ENCODE measurements around the gene SHPK. TPM values are rescaled to one million over a fixed set of nuclear protein-coding genes. Genes with fewer than 3 reads are reported as not detected.

The SHPK gene
- total and polyA plus RNA-seq, 2 of the 4 experiments (the other 2 are of a cell fraction) = 11.1 to 14.3 TPM

DNA sequence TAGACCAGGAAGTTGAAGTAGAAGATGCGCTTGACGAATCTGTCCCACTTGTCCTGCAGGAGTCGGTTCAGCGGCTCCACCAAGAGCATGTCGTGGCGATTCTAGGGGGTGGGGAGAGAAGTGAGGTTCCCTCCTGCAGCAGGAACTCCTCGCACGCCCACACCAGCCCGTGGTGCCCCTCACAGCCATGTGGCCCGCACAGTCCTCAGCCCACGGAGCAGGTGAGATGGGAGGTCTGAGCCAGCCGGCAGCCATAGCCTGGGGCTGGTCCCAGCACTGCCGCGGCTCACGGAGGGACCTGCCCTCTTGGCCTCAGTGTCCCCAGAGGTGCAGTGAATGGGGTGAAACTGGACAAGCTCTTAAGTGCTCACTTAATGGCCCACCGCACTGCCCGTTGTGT, 50.2 kb downstream of the SHPK start:
- POLR2A ChIA-PET (ENCODE audit: unreplicated experiment) = no interaction called here
- CTCF ChIA-PET = no interaction called here
- DNase-seq = no peak

More for the DNA sequence above, 50.2 kb downstream of the SHPK start:
- H2BK120ac ChIP-seq (ENCODE audit: low read depth, low read length) = no peak overlapping the region
- H3K4me3 ChIP-seq (ENCODE audit: insufficient read depth, low read depth, low read length) = no peak overlapping the region
- no peak overlapping the region for H3K14ac ChIP-seq (replicated peaks; ENCODE audit: low read depth, low read length)
- no peaks in the 10 kb centered on the region for H4K20me1 ChIP-seq (ENCODE audit: insufficient read depth, low read length)
- no peak overlapping the region for H2BK15ac ChIP-seq (ENCODE audit: low read depth, low read length)
- no peak for ATAC-seq (ENCODE audit: low read depth)
- no peak overlapping the region for H4K8ac ChIP-seq (ENCODE audit: low read depth in 2 of 2, low read length in 2 of 2)
- H3K9me1 ChIP-seq (ENCODE audit: insufficient read depth, low read length) = no peaks in the 10 kb centered on the region
- H2AFZ ChIP-seq (replicated peaks; ENCODE audit: low read length, poor library complexity) = peak overlapping the region; percentile 11
- H4K91ac ChIP-seq (ENCODE audit: insufficient read depth, low read depth, low read length) = no peak overlapping the region
- H3K9ac ChIP-seq (ENCODE audit: low read depth, low read length) = no peak overlapping the region
- no peak overlapping the region for H3K23ac ChIP-seq (ENCODE audit: low read depth, low read length)
- no peaks in the 10 kb centered on the region for H3K79me1 ChIP-seq (ENCODE audit: low read depth in 1 of 2, low read length in 2 of 2)
- dilution Hi-C loops (cut with HindIII; ENCODE audit: low sequenced_read_pairs, unreplicated experiment) = no loop called here
- no peaks in the 10 kb centered on the region for H3K27me3 ChIP-seq (ENCODE audit: control insufficient read depth, insufficient read depth, low read length)
- H3K9me3 ChIP-seq (ENCODE audit: control insufficient read depth, insufficient read depth, low read length) = no peaks in the 10 kb centered on the region
- H3K4ac ChIP-seq (ENCODE audit: low read depth, low read length) = no peak overlapping the region
- no peak overlapping the region for H3K18ac ChIP-seq (ENCODE audit: low read depth, low read length)
- no peak for TF ChIP-seq NFE2L2 (IDR thresholded peaks at IDR 0.05; ENCODE audit: low read depth, low read length)
- TF ChIP-seq, protein P1, sequence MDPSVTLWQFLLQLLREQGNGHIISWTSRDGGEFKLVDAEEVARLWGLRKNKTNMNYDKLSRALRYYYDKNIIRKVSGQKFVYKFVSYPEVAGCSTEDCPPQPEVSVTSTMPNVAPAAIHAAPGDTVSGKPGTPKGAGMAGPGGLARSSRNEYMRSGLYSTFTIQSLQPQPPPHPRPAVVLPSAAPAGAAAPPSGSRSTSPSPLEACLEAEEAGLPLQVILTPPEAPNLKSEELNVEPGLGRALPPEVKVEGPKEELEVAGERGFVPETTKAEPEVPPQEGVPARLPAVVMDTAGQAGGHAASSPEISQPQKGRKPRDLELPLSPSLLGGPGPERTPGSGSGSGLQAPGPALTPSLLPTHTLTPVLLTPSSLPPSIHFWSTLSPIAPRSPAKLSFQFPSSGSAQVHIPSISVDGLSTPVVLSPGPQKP (IDR thresholded peaks at IDR 0.05; ENCODE audit: borderline replicate concordance, low read depth, low read length) = no peak
- no peak for TF ChIP-seq CHD1 (IDR thresholded peaks at IDR 0.05; ENCODE audit: low read depth, low read length)
- no peak for TF ChIP-seq MXI1 (IDR thresholded peaks at IDR 0.05; ENCODE audit: borderline replicate concordance, low read depth, low read length)
- TF ChIP-seq BHLHE40 (IDR thresholded peaks at IDR 0.05; ENCODE audit: low read depth, low read length) = no peak
- TF ChIP-seq CEBPB (IDR thresholded peaks at IDR 0.05; ENCODE audit: low read depth, low read length) = no peak
- no peak for TF ChIP-seq MAFK (IDR thresholded peaks at IDR 0.05; ENCODE audit: low read depth, low read length)
- TF ChIP-seq, protein P2, sequence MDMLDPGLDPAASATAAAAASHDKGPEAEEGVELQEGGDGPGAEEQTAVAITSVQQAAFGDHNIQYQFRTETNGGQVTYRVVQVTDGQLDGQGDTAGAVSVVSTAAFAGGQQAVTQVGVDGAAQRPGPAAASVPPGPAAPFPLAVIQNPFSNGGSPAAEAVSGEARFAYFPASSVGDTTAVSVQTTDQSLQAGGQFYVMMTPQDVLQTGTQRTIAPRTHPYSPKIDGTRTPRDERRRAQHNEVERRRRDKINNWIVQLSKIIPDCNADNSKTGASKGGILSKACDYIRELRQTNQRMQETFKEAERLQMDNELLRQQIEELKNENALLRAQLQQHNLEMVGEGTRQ (IDR thresholded peaks at IDR 0.05; ENCODE audit: low read depth, low read length) = no peak
- no peak for TF ChIP-seq FOS (IDR thresholded peaks at IDR 0.05; ENCODE audit: low read depth, low read length)
- no peak for TF ChIP-seq RAD21 (IDR thresholded peaks at IDR 0.05; ENCODE audit: low read length)
- TF ChIP-seq SMC3 (IDR thresholded peaks at IDR 0.05; ENCODE audit: low read depth, low read length) = no peak
- TF ChIP-seq RCOR1 (IDR thresholded peaks at IDR 0.05; ENCODE audit: insufficient replicate concordance, low read length) = no peak
- no peak for TF ChIP-seq MAZ (IDR thresholded peaks at IDR 0.05; ENCODE audit: borderline replicate concordance, low read depth, low read length)
- TF ChIP-seq POLR2A (IDR thresholded peaks at IDR 0.05; ENCODE audit: low read depth, low read length) = no peak
- TF ChIP-seq, protein P3, sequence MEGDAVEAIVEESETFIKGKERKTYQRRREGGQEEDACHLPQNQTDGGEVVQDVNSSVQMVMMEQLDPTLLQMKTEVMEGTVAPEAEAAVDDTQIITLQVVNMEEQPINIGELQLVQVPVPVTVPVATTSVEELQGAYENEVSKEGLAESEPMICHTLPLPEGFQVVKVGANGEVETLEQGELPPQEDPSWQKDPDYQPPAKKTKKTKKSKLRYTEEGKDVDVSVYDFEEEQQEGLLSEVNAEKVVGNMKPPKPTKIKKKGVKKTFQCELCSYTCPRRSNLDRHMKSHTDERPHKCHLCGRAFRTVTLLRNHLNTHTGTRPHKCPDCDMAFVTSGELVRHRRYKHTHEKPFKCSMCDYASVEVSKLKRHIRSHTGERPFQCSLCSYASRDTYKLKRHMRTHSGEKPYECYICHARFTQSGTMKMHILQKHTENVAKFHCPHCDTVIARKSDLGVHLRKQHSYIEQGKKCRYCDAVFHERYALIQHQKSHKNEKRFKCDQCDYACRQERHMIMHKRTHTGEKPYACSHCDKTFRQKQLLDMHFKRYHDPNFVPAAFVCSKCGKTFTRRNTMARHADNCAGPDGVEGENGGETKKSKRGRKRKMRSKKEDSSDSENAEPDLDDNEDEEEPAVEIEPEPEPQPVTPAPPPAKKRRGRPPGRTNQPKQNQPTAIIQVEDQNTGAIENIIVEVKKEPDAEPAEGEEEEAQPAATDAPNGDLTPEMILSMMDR (conservative IDR thresholded peaks at IDR 0.05; ENCODE audit: low read depth, low read length) = no peak
- TF ChIP-seq RFX5 (IDR thresholded peaks at IDR 0.05; ENCODE audit: low read depth, low read length) = no peak
- no peak overlapping the region for H4K5ac ChIP-seq (ENCODE audit: low read depth, low read length)
- no peak overlapping the region for H2AK5ac ChIP-seq (ENCODE audit: low read depth, low read length)
- no CpG with 5 or more reads among the region's 17 CpGs for WGBS, 2 experiments (ENCODE audit: extremely low coverage in 2 of 2, insufficient read length in 1 of 2)
- intact Hi-C loops (cut with micrococcal nuclease) = no loop called here
- no peak overlapping the region for H3K56ac ChIP-seq (ENCODE audit: extremely low read depth, insufficient read depth, low read length)
- no peaks in the 10 kb centered on the region for H3K4me1 ChIP-seq (ENCODE audit: control insufficient read depth, insufficient read depth, low read length)
- no peak overlapping the region for H3K4me2 ChIP-seq (ENCODE audit: low read depth, low read length)
- H2AK9ac ChIP-seq (replicated peaks; ENCODE audit: low read depth, low read length, poor library complexity) = peak overlapping the region; percentile 55
- no peak overlapping the region for H3K27ac ChIP-seq (ENCODE audit: insufficient read depth, low read length)
- H3K36me3 ChIP-seq (ENCODE audit: control insufficient read depth, insufficient read depth, low read length) = peaks cover 10% of the 10 kb centered on the region; the same call in 1 of the 2 replicates
- in situ Hi-C loops (cut with MboI; ENCODE audit: low sequenced_read_pairs) = no loop called here
- BruUV-seq (replicated peaks) = no TSS peak
- no peak overlapping the region for H2BK5ac ChIP-seq (ENCODE audit: low read depth, low read length, poor library complexity, severe bottlenecking)
- no peak overlapping the region for H2BK20ac ChIP-seq (ENCODE audit: low read depth, low read length)
